GM19025 (cell line): Measurements from ENCODE around the gene HSF5.

Experiments used
- ATAC-seq: cut with Tn5 transposase; IDR thresholded peaks from one replicate; pipeline ENCODE4 v1.9.1; 2021; ENCODE audit warnings: mild to moderate bottlenecking, low read depth, moderate library complexity; ENCODE audit not compliant: unreplicated experiment

The HSF5 gene

DNA sequence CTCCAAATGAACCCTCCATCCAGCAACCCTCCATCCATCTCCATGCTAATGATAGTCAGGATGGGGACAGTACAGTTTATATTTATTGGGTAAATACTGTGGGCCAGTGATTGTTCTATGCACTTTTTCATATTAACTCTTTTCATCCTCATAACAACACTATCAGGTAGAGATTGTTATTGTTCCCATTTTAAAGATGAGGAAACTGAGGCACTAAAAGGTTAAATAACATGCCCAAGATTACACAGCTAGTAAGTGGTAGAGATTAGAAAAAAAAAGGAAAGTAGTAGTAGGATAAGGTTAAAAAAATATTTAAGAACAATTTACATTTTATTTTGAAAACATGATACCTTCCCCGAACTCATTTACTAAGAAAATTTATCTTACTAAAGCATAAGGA, 114.3 kb downstream of the HSF5 start:
- no peak for ATAC-seq

GRCh38 chr17:58373003-58373402, 115.2 kb downstream of the HSF5 start:
- ATAC-seq = no peak

DNA sequence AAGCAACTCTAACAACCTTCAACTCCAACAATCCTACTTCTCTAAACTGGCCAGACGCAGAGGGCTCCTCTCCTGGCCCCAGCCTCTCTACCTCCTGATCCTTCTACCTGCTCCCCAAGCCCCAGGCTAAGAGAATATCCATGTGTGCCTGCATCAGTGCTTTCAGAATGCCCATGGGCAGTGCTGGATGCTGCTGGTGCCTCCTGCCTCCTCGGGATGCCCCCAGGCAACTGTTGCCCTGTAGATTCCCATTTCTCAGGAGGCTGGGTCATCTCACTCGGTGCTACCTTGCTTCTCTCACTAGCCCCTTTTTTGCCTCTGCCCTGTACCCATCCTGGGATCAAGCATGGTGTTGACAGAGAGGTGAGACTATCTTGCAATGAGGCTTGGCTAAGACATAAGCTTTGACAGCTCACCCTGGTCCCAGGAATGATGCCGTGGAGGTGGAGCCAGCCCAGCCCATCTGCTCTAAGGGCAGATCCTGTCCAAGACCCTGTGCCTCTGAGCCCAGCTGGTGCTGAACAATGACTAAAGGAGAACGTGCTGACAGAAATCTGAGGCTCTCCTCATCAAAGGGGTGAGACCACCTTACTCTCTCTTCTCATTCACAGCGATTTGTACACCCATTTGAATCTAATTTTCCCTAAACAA, 116.8 kb downstream of the HSF5 start:
- ATAC-seq = no peak

DNA sequence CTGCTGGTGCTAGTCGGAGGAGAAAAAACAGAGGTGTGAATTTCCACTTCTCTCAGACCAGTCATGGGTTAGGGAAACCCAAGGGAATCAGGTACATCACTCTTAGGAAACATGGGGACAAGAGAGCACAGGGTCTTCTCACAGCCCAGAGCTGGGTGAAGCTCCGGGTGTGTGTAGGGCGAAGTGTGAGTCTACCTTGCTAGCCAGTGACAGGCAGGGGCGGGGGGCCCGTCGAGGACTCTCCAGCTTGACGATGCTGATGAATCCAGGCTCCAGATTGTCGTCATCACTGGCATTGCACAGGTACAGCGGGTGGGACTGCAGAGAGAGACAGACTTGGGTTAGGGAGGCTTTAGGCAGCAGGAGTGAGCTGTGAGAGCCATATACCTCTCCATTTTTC, 117.5 kb downstream of the HSF5 start:
- ATAC-seq = no peak

GRCh38 chr17:58370309-58370708, 117.9 kb downstream of the HSF5 start:
- ATAC-seq = no peak
